Measurements from ENCODE around the gene PACRG. TPM values are rescaled to one million over a fixed set of nuclear protein-coding genes. Genes with fewer than 3 reads are reported as not detected.

PACRG gene
- total and polyA plus RNA-seq, 2 of the 8 experiments (the other 6 are each of a cell fraction or from before 2014, with no cell fraction given), result 0.44 to 0.54 TPM

DNA sequence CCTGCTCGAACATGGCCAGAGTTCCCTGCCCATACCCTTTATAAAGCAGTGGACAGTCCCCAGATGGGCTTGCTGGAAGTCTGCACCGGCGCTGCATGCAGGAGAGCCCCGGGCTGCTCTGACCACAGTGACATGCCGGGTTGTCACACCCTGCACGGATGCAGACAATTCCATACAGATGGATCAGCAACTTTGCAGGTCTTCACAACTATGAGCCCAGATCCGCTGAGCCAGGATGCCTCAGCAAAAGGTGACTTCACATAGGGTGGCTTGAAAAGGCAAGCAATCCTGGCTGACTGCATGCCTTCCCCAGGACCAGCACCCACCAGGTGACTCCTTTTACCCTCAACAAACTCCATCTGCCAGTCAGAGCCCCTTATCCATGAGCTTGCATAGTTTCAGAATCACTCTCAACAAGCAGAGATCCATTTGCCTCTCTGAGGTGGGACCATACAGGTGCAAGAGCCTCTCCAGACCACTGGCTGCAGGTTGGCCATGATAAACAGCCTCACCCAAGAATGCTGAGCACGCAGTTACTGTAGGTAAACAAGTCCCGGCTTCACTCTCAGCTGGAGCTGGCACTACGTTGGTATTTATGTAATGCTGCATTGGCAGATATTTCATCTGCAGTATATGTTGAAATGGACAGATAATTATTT is 503.7 kb downstream of the PACRG start:
- CTCF ChIA-PET (ENCODE audit: partially characterized antibody), result interaction anchor here (0.6 kb wide), 1 partner anchor 1661 kb away, joined by 4 read pairs; no protein-coding TSS in a partner anchor
- peaks cover 0 to 3% (median 0%) of the 10 kb centered on the region in 4 experiments; a peak in 2 of 7 replicates for H3K4me1 ChIP-seq (replicated peaks in 1 of 4; ENCODE audit: control insufficient read depth in 3 of 4, insufficient read depth in 4 of 4, low read length in 3 of 4)

More for the DNA sequence above, 503.7 kb downstream of the PACRG start:
- no peak for TF ChIP-seq CBX5 (IDR thresholded peaks at IDR 0.05; ENCODE audit: low read depth, low read length)
- Histone ChIP-seq H3K14ac (ENCODE audit: insufficient read length) (no peak overlapping the region), H4K91ac (replicated peaks; ENCODE audit: insufficient read length, low read length) (no peak overlapping the region), H3K4me3 (ENCODE audit: extremely low read depth in 1 of 4, insufficient read depth in 2 of 4, low read depth in 3 of 4, low read length in 4 of 4) (no peak overlapping the region), H3K27me3 (replicated peaks in 1 of 4; ENCODE audit: control insufficient read depth in 3 of 4, extremely low read depth in 1 of 4, insufficient read depth in 3 of 4, low read length in 3 of 4) (no peaks in the 10 kb centered on the region), H2AK5ac (ENCODE audit: low read depth, low read length) (no peak overlapping the region), H4K5ac (ENCODE audit: insufficient read length, low read depth, low read length) (no peak overlapping the region), H3K9ac (replicated peaks in 1 of 4; ENCODE audit: extremely low read depth in 1 of 4, low read depth in 3 of 4, low read length in 3 of 4) (no peak overlapping the region), H3K4ac (replicated peaks; ENCODE audit: insufficient read length, low read depth, low read length) (no peak overlapping the region), H2BK120ac (replicated peaks; ENCODE audit: low read depth, low read length) (no peak overlapping the region), H2BK15ac (ENCODE audit: low read length) (no peak overlapping the region), H2BK20ac (ENCODE audit: low read length) (no peak overlapping the region), H3K23me2 (ENCODE audit: low read depth, low read length) (no peaks in the 10 kb centered on the region), H3K79me1 (ENCODE audit: low read depth, low read length) (no peaks in the 10 kb centered on the region), H3K56ac (replicated peaks; ENCODE audit: insufficient read length, low read depth, low read length) (no peak overlapping the region), H3K23ac (ENCODE audit: insufficient read length) (no peak overlapping the region), H3K79me2 (ENCODE audit: control insufficient read depth in 1 of 2, insufficient read depth in 2 of 2, low read length in 2 of 2) (no peaks in the 10 kb centered on the region), H2BK12ac (ENCODE audit: low read depth, low read length) (no peak overlapping the region), H3K36me3 (ENCODE audit: control insufficient read depth in 2 of 4, insufficient read depth in 4 of 4, low read length in 3 of 4) (no peaks in the 10 kb centered on the region), H2BK5ac (ENCODE audit: low read depth, low read length) (no peak overlapping the region), H3K9me3 (ENCODE audit: insufficient read depth in 2 of 2, low read depth in 1 of 2, low read length in 1 of 2) (no peaks in the 10 kb centered on the region), H3K18ac (ENCODE audit: extremely low read depth, low read length) (no peak overlapping the region), H3K4me2 (ENCODE audit: insufficient read depth in 1 of 2, low read depth in 2 of 2, low read length in 2 of 2) (no peak overlapping the region), H4K20me1 (replicated peaks in 1 of 2; ENCODE audit: control insufficient read depth in 1 of 2, insufficient read depth in 2 of 2, low read length in 2 of 2) (no peaks in the 10 kb centered on the region), H4K8ac (ENCODE audit: extremely low read depth, insufficient read depth, low read length) (no peak overlapping the region), H2AFZ (ENCODE audit: low read length) (no peak overlapping the region), H3K27ac (ENCODE audit: low read depth, low read length) (no peak overlapping the region)
- DNase-seq (ENCODE audit: low read depth in 1 of 2, low spot score in 2 of 2), result no peak
- WGBS, 2 experiments (ENCODE audit: extremely low coverage in 1 of 2, insufficient coverage in 1 of 2, insufficient read length in 1 of 2, insufficient replicate concordance in 2 of 2, low coverage in 1 of 2, low lambda C conversion rate in 2 of 2, missing lambda C conversion rate in 1 of 2), result 97% methylated on average over 10 of the region's 10 CpGs; no CpG with 5 or more reads in 1 of the 2 experiments
- POLR2A ChIA-PET (ENCODE audit: partially characterized antibody), result no interaction called here
- no peak for FAIRE-seq
